ENCODE measurements around the gene MNAT1. TPM values are rescaled to one million over a fixed set of nuclear protein-coding genes. Genes with fewer than 3 reads are reported as not detected.

The MNAT1 gene
- total RNA-seq, 4 donors from 2014 or later: 4.4 to 69.7 (median 46.9) TPM

DNA sequence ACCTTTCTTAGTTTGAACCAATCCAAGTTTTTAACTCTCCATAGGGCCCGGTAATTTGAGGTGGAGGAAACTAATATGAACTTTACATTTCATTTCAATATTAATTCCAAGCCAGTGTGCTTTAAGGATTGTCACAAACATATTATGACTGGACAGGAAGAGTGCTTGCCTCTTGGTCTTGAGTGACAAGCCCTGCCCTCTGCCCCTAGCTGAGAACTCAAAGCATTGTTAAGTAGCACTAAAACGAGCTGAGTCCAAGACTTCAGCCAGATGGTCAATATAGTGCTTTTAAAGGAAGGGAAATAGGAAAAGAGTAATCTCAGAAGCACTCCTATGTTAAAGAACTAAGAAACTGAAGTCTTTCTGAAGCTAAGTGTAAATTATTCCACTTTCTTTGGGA lies 229.2 kb downstream of the MNAT1 start:
- no peaks in the 10 kb centered on the region for H3K4me1 ChIP-seq
- no peaks in the 10 kb centered on the region for H3K9me3 ChIP-seq
- H3K4me3 ChIP-seq: no peak overlapping the region
- H3K27ac ChIP-seq: no peak overlapping the region
- DNase-seq: no peak
- intact Hi-C loops (cut with DNase I; ENCODE audit: low total_unique reads): no loop called here
- H3K36me3 ChIP-seq: no peaks in the 10 kb centered on the region
- TF ChIP-seq, protein P1, sequence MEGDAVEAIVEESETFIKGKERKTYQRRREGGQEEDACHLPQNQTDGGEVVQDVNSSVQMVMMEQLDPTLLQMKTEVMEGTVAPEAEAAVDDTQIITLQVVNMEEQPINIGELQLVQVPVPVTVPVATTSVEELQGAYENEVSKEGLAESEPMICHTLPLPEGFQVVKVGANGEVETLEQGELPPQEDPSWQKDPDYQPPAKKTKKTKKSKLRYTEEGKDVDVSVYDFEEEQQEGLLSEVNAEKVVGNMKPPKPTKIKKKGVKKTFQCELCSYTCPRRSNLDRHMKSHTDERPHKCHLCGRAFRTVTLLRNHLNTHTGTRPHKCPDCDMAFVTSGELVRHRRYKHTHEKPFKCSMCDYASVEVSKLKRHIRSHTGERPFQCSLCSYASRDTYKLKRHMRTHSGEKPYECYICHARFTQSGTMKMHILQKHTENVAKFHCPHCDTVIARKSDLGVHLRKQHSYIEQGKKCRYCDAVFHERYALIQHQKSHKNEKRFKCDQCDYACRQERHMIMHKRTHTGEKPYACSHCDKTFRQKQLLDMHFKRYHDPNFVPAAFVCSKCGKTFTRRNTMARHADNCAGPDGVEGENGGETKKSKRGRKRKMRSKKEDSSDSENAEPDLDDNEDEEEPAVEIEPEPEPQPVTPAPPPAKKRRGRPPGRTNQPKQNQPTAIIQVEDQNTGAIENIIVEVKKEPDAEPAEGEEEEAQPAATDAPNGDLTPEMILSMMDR (IDR thresholded peaks at IDR 0.05): no peak
- TF ChIP-seq POLR2A (IDR thresholded peaks at IDR 0.05): no peak
- H3K27me3 ChIP-seq: no peaks in the 10 kb centered on the region

DNA sequence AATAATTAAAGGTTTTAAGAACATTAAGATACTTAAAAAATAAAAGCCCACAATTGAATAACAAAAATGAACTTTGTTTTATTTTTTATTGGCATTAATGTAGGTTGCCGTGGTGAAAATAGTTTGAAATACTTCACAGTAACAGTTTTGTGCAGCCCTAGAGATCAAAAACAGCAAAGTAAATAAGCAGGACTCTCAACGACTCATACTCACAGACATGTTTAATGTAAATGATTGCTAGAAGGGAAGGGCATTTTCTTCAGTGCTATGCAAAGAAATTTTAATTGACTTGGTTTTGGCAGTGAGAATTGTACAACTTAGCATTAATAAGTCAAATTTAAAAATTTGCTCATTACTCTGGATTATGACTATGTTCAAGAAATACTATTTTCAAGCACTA lies 230.3 kb downstream of the MNAT1 start:
- H3K27ac ChIP-seq: no peak overlapping the region
- no peaks in the 10 kb centered on the region for H3K9me3 ChIP-seq
- no peak overlapping the region for H3K4me3 ChIP-seq
- no peaks in the 10 kb centered on the region for H3K36me3 ChIP-seq
- DNase-seq: no peak
- H3K27me3 ChIP-seq: no peaks in the 10 kb centered on the region
- intact Hi-C loops (cut with DNase I; ENCODE audit: low total_unique reads): no loop called here
- H3K4me1 ChIP-seq: no peaks in the 10 kb centered on the region
- TF ChIP-seq, protein P1 (IDR thresholded peaks at IDR 0.05): no peak
- no peak for TF ChIP-seq POLR2A (IDR thresholded peaks at IDR 0.05)

DNA sequence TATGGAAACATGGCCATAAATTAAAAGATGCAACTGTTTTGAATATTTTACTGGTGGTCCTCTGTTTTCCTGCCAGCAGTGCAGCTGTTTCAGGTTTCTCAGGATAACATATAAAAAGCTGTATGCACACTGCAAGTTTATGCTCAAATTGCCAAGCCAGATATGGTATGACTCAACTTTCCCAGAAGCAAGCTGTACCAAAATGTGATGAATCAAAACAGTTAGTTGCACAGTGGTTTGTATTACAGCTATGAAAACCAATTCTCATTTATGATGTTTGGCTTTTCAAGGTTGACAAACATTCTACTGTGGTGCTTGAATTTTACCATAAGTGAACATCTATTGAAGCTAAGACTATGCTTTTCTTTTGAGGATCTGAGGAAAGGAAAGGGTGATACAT lies 230.8 kb downstream of the MNAT1 start:
- Histone ChIP-seq H3K9me3 (no peaks in the 10 kb centered on the region), H3K27me3 (no peaks in the 10 kb centered on the region), H3K4me1 (no peaks in the 10 kb centered on the region), H3K27ac (no peak overlapping the region), H3K36me3 (no peaks in the 10 kb centered on the region), H3K4me3 (no peak overlapping the region)
- intact Hi-C loops (cut with DNase I; ENCODE audit: low total_unique reads): no loop called here
- DNase-seq: no peak
- TF ChIP-seq, protein P1 (IDR thresholded peaks at IDR 0.05): no peak
- TF ChIP-seq POLR2A (IDR thresholded peaks at IDR 0.05): no peak

DNA sequence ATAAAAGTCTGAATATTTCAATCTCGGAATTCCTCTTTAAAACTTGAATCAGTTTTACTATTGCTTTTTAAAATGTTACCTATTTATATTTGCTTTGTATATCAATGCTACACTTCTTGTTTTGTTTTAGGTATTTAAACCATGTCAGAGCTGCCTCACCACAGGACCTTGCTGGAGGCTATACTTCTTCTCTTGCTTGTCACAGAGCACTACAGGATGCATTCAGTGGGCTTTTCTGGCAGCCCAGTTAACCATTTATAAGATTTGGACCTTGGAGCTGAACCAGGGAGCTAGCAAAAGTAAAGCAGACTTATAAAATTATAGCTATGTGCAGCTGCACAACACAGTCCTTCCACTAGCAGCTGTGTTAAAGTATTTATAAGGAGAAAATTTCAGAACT lies 233.5 kb downstream of the MNAT1 start:
- intact Hi-C loops (cut with DNase I; ENCODE audit: low total_unique reads): no loop called here
- no peak overlapping the region for H3K27ac ChIP-seq
- TF ChIP-seq POLR2A (IDR thresholded peaks at IDR 0.05): no peak
- TF ChIP-seq, protein P1 (IDR thresholded peaks at IDR 0.05): no peak

DNA sequence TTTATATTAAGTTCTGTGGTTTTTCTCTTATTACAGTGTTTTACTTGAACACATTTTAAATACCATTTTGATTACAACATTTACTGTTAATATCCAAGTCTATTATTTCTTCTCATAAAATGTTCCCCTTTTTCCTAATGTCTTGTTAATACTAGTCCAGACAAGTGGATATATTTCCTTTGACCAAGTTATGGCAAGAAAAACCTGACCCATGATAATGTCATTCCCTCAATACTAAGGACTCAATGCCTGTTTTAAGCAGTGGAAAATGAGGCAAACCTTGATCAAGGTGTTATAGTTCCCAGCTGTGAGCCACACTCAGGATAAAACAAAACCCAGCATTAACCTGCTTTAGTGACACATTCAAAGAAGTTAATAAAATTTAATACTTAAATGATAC lies 234.1 kb downstream of the MNAT1 start:
- Histone ChIP-seq H3K4me1 (no peaks in the 10 kb centered on the region), H3K36me3 (no peaks in the 10 kb centered on the region), H3K27ac (no peak overlapping the region), H3K9me3 (no peaks in the 10 kb centered on the region), H3K27me3 (no peaks in the 10 kb centered on the region), H3K4me3 (no peak overlapping the region)
- no peak for DNase-seq
- no peak for TF ChIP-seq POLR2A (IDR thresholded peaks at IDR 0.05)
- TF ChIP-seq, protein P1 (IDR thresholded peaks at IDR 0.05): no peak
- intact Hi-C loops (cut with DNase I; ENCODE audit: low total_unique reads): no loop called here

More for the DNA sequence above, 233.5 kb downstream of the MNAT1 start:
- no peaks in the 10 kb centered on the region for H3K9me3 ChIP-seq
- H3K4me1 ChIP-seq: no peaks in the 10 kb centered on the region
- H3K4me3 ChIP-seq: no peak overlapping the region
- DNase-seq: no peak
- H3K27me3 ChIP-seq: no peaks in the 10 kb centered on the region
- H3K36me3 ChIP-seq: no peaks in the 10 kb centered on the region
